Transverse colon (tissue), 3 donors: ENCODE results near the gene MYO15B.
A peak's percentile ranks its signal among the peaks of the same experiment; 100 is the strongest.

ENCODE experiments used
- CTCF ChIP-seq, 5 experiments: fragments of 200-600 bp in 3 of 5; fragments of 450-650 bp in 2 of 5; sonication (generic) in 3 of 5; IDR thresholded peaks; 1 replicate in 2 of 5; 2 replicates in 3 of 5; pipeline ENCODE4 v1.5.1; 2016 to 2017; ENCODE audit warnings: antibody characterized with exemption in 5 of 5, inconsistent platforms in 3 of 5, mild to moderate bottlenecking in 2 of 5, moderate library complexity in 1 of 5
- EP300 ChIP-seq: sonication (generic); formaldehyde crosslinking; IDR thresholded peaks from one replicate; pipeline ENCODE4 v1.6.1; 2017; ENCODE audit warnings: antibody characterized with exemption, low read depth

- TF ChIP-seq CTCF (IDR thresholded peaks at IDR 0.05), result peak in 1 of 5 experiments; percentile 6
- TF ChIP-seq EP300, result no peak
These were observed 54.7 kb downstream of the MYO15B start for GRCh38 chr17:75642182-75642783.
